ENCODE measurements around the gene LRRIQ3.

Gene LRRIQ3

GRCh38 chr1:74199504-74199903 is 1.5 kb upstream of the LRRIQ3 start:
- TF ChIP-seq EGR1 (IDR thresholded peaks at IDR 0.05) (no peak), ZBTB7A (IDR thresholded peaks at IDR 0.05; ENCODE audit: low read depth) (no peak)

GRCh38 chr1:74197255-74197654 is 721 bp downstream of the LRRIQ3 start:
- TF ChIP-seq TEAD4 (IDR thresholded peaks at IDR 0.05) (no peak), ZBTB7A (IDR thresholded peaks at IDR 0.05; ENCODE audit: low read depth) (no peak), USF1 (IDR thresholded peaks at IDR 0.05) (no peak), FOXM1 (IDR thresholded peaks at IDR 0.05; ENCODE audit: borderline replicate concordance, low read depth) (no peak), EGR1 (IDR thresholded peaks at IDR 0.05) (no peak), NFIC (IDR thresholded peaks at IDR 0.05) (no peak), RAD21 (IDR thresholded peaks at IDR 0.05; ENCODE audit: low read depth) (no peak), TCF12 (IDR thresholded peaks at IDR 0.05; ENCODE audit: low read depth) (no peak), REST (IDR thresholded peaks at IDR 0.05; ENCODE audit: low read depth) (no peak), CEBPB (IDR thresholded peaks at IDR 0.05) (no peak), TAF1 (IDR thresholded peaks at IDR 0.05; ENCODE audit: low read depth) (no peak), MAX (IDR thresholded peaks at IDR 0.05) (no peak), CREB1 (IDR thresholded peaks at IDR 0.05; ENCODE audit: low read depth) (no peak)

GRCh38 chr1:74195339-74195738 is 2.6 kb downstream of the LRRIQ3 start:
- TF ChIP-seq YY1 (IDR thresholded peaks at IDR 0.05; ENCODE audit: low read depth) = no peak
- TF ChIP-seq CREB1 (IDR thresholded peaks at IDR 0.05; ENCODE audit: low read depth) = no peak
- no peak for TF ChIP-seq TAF1 (IDR thresholded peaks at IDR 0.05; ENCODE audit: low read depth)
- TF ChIP-seq ZBTB7A (IDR thresholded peaks at IDR 0.05; ENCODE audit: low read depth) = no peak
- TF ChIP-seq NFIC (IDR thresholded peaks at IDR 0.05) = no peak
- TF ChIP-seq MAX (IDR thresholded peaks at IDR 0.05) = no peak
- TF ChIP-seq CEBPB (IDR thresholded peaks at IDR 0.05) = no peak
- no peak for TF ChIP-seq RAD21 (IDR thresholded peaks at IDR 0.05; ENCODE audit: low read depth)
- no peak for TF ChIP-seq TEAD4 (IDR thresholded peaks at IDR 0.05)
- no peak for TF ChIP-seq USF1 (IDR thresholded peaks at IDR 0.05)

- TF ChIP-seq MAX (IDR thresholded peaks at IDR 0.05) = no peak
- TF ChIP-seq RAD21 (IDR thresholded peaks at IDR 0.05; ENCODE audit: low read depth) = no peak
- TF ChIP-seq REST (IDR thresholded peaks at IDR 0.05; ENCODE audit: low read depth) = no peak
- no peak for TF ChIP-seq TEAD4 (IDR thresholded peaks at IDR 0.05)
- no peak for TF ChIP-seq CREB1 (IDR thresholded peaks at IDR 0.05; ENCODE audit: low read depth)
- no peak for TF ChIP-seq EGR1 (IDR thresholded peaks at IDR 0.05)
- TF ChIP-seq CEBPB (IDR thresholded peaks at IDR 0.05) = no peak
- TF ChIP-seq FOXM1 (IDR thresholded peaks at IDR 0.05; ENCODE audit: borderline replicate concordance, low read depth) = no peak
- no peak for TF ChIP-seq TAF1 (IDR thresholded peaks at IDR 0.05; ENCODE audit: low read depth)
- TF ChIP-seq EP300 (IDR thresholded peaks at IDR 0.05; ENCODE audit: borderline replicate concordance) = no peak
- TF ChIP-seq TCF12 (IDR thresholded peaks at IDR 0.05; ENCODE audit: low read depth) = no peak
- no peak for TF ChIP-seq YY1 (IDR thresholded peaks at IDR 0.05; ENCODE audit: low read depth)
- no peak for TF ChIP-seq ZBTB7A (IDR thresholded peaks at IDR 0.05; ENCODE audit: low read depth)
These were observed 4.1 kb downstream of the LRRIQ3 start for GRCh38 chr1:74193908-74194307.

- TF ChIP-seq CEBPB (IDR thresholded peaks at IDR 0.05) (no peak), TEAD4 (IDR thresholded peaks at IDR 0.05) (no peak), TAF1 (IDR thresholded peaks at IDR 0.05; ENCODE audit: low read depth) (no peak), NFIC (IDR thresholded peaks at IDR 0.05) (no peak)
These were observed 17.5 kb downstream of the LRRIQ3 start for GRCh38 chr1:74180490-74180889.

- TF ChIP-seq MAX (IDR thresholded peaks at IDR 0.05) (no peak), EGR1 (IDR thresholded peaks at IDR 0.05) (no peak), TCF12 (IDR thresholded peaks at IDR 0.05; ENCODE audit: low read depth) (no peak), TEAD4 (IDR thresholded peaks at IDR 0.05) (no peak), ZBTB7A (IDR thresholded peaks at IDR 0.05; ENCODE audit: low read depth) (no peak), EP300 (IDR thresholded peaks at IDR 0.05; ENCODE audit: borderline replicate concordance) (no peak), CEBPB (IDR thresholded peaks at IDR 0.05) (no peak), TAF1 (IDR thresholded peaks at IDR 0.05; ENCODE audit: low read depth) (no peak), CREB1 (IDR thresholded peaks at IDR 0.05; ENCODE audit: low read depth) (no peak)
These were observed 35.6 kb downstream of the LRRIQ3 start for GRCh38 chr1:74162333-74162732.
